ENCODE results near the gene TET2.

TET2 gene

DNA sequence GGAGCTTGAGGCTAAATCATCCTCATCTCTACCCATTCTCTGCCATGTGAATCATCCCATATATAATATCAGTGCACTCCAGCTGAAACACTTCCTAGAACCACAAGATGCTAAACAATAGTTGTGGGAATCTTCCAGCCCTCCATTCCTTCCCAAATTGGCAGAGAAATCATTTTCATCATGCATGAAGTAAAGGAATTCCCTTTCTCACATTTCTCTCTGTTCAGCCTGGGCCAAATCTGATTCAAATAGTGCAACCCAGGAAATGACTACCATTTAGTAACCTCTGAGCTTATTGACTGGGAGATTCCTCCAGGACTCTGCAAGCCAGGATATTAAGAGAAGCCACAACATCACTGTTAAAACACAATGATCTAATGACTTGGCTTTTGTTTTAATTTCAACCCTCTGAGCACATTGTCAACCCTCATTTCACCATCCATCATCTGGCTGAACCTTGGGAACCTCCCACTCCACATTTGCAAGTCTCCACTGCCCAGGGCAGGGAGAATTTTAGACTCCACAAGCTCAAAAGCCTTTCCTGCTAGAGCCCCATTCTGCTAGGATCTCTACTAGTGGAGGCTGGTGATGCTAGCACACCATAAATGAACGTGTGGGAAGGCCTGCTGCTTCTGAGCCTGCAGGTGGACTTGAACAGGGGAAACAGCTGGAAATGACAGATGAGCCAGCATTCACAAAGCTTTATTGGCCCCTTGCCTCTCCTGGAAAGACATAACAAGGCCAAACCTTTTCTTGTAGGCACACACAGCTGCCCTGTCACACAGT is 133.9 kb downstream of the TET2 start:
- H4K8ac ChIP-seq (ENCODE audit: low read length): no peak overlapping the region
- H3K23ac ChIP-seq (ENCODE audit: low read length in 2 of 2): no peak overlapping the region
- H3K4me3 ChIP-seq (ENCODE audit: insufficient read depth in 1 of 2, low read depth in 1 of 2, low read length in 2 of 2): no peak overlapping the region
- no peak overlapping the region for H3K18ac ChIP-seq (ENCODE audit: low read depth in 1 of 2, low read length in 2 of 2)
- H3K14ac ChIP-seq (ENCODE audit: low read length in 2 of 2): no peak overlapping the region
- H3K27me3 ChIP-seq (ENCODE audit: control insufficient read depth in 1 of 2, insufficient read depth in 1 of 2, low read length in 2 of 2): no peaks in the 10 kb centered on the region
- no peak overlapping the region for H3K4ac ChIP-seq (ENCODE audit: low read depth in 1 of 2, low read length in 2 of 2)
- DNase-seq: peak; percentile 18
- no peak overlapping the region for H3K4me2 ChIP-seq (ENCODE audit: low read length, poor library complexity, severe bottlenecking)
- no peaks in the 10 kb centered on the region for H3K9me3 ChIP-seq (ENCODE audit: control insufficient read depth, low read length)
- no peak overlapping the region for H2BK120ac ChIP-seq (ENCODE audit: low read depth, low read length)
- 64% methylated on average over 1 of the region's 1 CpG for WGBS
- peak overlapping the region; percentile 4 for H3K9ac ChIP-seq (ENCODE audit: low read length)
- H2BK12ac ChIP-seq (ENCODE audit: low read length in 2 of 2): no peak overlapping the region
- peaks cover 5 to 15% of the 10 kb centered on the region in 2 experiments for H3K36me3 ChIP-seq (ENCODE audit: control insufficient read depth in 1 of 2, insufficient read depth in 2 of 2, low read depth in 1 of 2, low read length in 2 of 2)
- H3K79me1 ChIP-seq (replicated peaks; ENCODE audit: low read length, poor library complexity, severe bottlenecking): peaks cover 3% of the 10 kb centered on the region
- no peak overlapping the region for H2AFZ ChIP-seq (ENCODE audit: low read depth, low read length)
- H3K4me1 ChIP-seq (ENCODE audit: control insufficient read depth, insufficient read depth, low read depth, low read length): no peaks in the 10 kb centered on the region
- no peak overlapping the region for H2BK15ac ChIP-seq (ENCODE audit: low read depth, poor library complexity, severe bottlenecking)
- H2AK5ac ChIP-seq (ENCODE audit: low read length, severe bottlenecking): no peak overlapping the region
- no peak overlapping the region for H3K27ac ChIP-seq (ENCODE audit: low read length, poor library complexity, severe bottlenecking)
- no peak overlapping the region for H2BK5ac ChIP-seq (ENCODE audit: low read depth, low read length, poor library complexity, severe bottlenecking)
- H4K91ac ChIP-seq (ENCODE audit: low read length): no peak overlapping the region

- Histone ChIP-seq H2BK15ac (ENCODE audit: low read depth, poor library complexity, severe bottlenecking) (no peak overlapping the region), H2AFZ (ENCODE audit: low read depth, low read length) (no peak overlapping the region), H2BK5ac (ENCODE audit: low read depth, low read length, poor library complexity, severe bottlenecking) (no peak overlapping the region), H2BK12ac (ENCODE audit: low read length in 2 of 2) (no peak overlapping the region), H3K14ac (ENCODE audit: low read length in 2 of 2) (no peak overlapping the region), H3K18ac (ENCODE audit: low read depth in 1 of 2, low read length in 2 of 2) (no peak overlapping the region), H2AK5ac (ENCODE audit: low read length, severe bottlenecking) (no peak overlapping the region), H2BK120ac (ENCODE audit: low read depth, low read length) (no peak overlapping the region), H4K91ac (ENCODE audit: low read length) (no peak overlapping the region), H3K9ac (ENCODE audit: low read length) (peak overlapping the region; percentile 4), H3K4me1 (ENCODE audit: control insufficient read depth, insufficient read depth, low read depth, low read length) (no peaks in the 10 kb centered on the region), H3K4me3 (ENCODE audit: insufficient read depth in 1 of 2, low read depth in 1 of 2, low read length in 2 of 2) (no peak overlapping the region), H3K36me3 (ENCODE audit: control insufficient read depth in 1 of 2, insufficient read depth in 2 of 2, low read depth in 1 of 2, low read length in 2 of 2) (peaks cover 0 to 9% of the 10 kb centered on the region in 2 experiments), H3K79me1 (replicated peaks; ENCODE audit: low read length, poor library complexity, severe bottlenecking) (peaks cover under 1% of the 10 kb centered on the region), H3K27ac (ENCODE audit: low read length, poor library complexity, severe bottlenecking) (no peak overlapping the region), H4K8ac (ENCODE audit: low read length) (no peak overlapping the region), H3K4me2 (ENCODE audit: low read length, poor library complexity, severe bottlenecking) (no peak overlapping the region), H3K23ac (ENCODE audit: low read length in 2 of 2) (no peak overlapping the region), H3K27me3 (ENCODE audit: control insufficient read depth in 1 of 2, insufficient read depth in 1 of 2, low read length in 2 of 2) (no peaks in the 10 kb centered on the region), H3K4ac (ENCODE audit: low read depth in 1 of 2, low read length in 2 of 2) (no peak overlapping the region), H3K9me3 (ENCODE audit: control insufficient read depth, low read length) (no peaks in the 10 kb centered on the region)
- DNase-seq: no peak
- 90% methylated on average over 4 of the region's 5 CpGs for WGBS
Measured at GRCh38 chr4:105281124-105281415, 134.4 kb downstream of the TET2 start.

- Histone ChIP-seq H3K9me3 (ENCODE audit: control insufficient read depth, low read length) (peaks cover 3% of the 10 kb centered on the region), H3K36me3 (ENCODE audit: control insufficient read depth in 1 of 2, insufficient read depth in 2 of 2, low read depth in 1 of 2, low read length in 2 of 2) (no peaks in the 10 kb centered on the region), H2BK120ac (ENCODE audit: low read depth, low read length) (no peak overlapping the region), H3K4me3 (ENCODE audit: insufficient read depth in 1 of 2, low read depth in 1 of 2, low read length in 2 of 2) (no peak overlapping the region), H3K9ac (ENCODE audit: low read length) (no peak overlapping the region), H2AFZ (ENCODE audit: low read depth, low read length) (no peak overlapping the region), H2BK12ac (ENCODE audit: low read length in 2 of 2) (no peak overlapping the region), H2BK15ac (ENCODE audit: low read depth, poor library complexity, severe bottlenecking) (no peak overlapping the region), H3K18ac (ENCODE audit: low read depth in 1 of 2, low read length in 2 of 2) (no peak overlapping the region), H3K14ac (ENCODE audit: low read length in 2 of 2) (no peak overlapping the region), H2AK5ac (ENCODE audit: low read length, severe bottlenecking) (no peak overlapping the region), H3K4me2 (ENCODE audit: low read length, poor library complexity, severe bottlenecking) (no peak overlapping the region), H3K23ac (ENCODE audit: low read length in 2 of 2) (no peak overlapping the region), H2BK5ac (ENCODE audit: low read depth, low read length, poor library complexity, severe bottlenecking) (no peak overlapping the region), H3K79me1 (replicated peaks; ENCODE audit: low read length, poor library complexity, severe bottlenecking) (no peaks in the 10 kb centered on the region), H3K4ac (ENCODE audit: low read depth in 1 of 2, low read length in 2 of 2) (no peak overlapping the region), H4K91ac (ENCODE audit: low read length) (no peak overlapping the region), H4K8ac (ENCODE audit: low read length) (no peak overlapping the region), H3K27me3 (ENCODE audit: control insufficient read depth in 1 of 2, insufficient read depth in 1 of 2, low read length in 2 of 2) (no peaks in the 10 kb centered on the region), H3K4me1 (ENCODE audit: control insufficient read depth, insufficient read depth, low read depth, low read length) (no peaks in the 10 kb centered on the region), H3K27ac (ENCODE audit: low read length, poor library complexity, severe bottlenecking) (no peak overlapping the region)
- 100% methylated on average over 2 of the region's 3 CpGs for WGBS
- DNase-seq: no peak
Measured at GRCh38 chr4:105282489-105282888, 135.8 kb downstream of the TET2 start.

- no CpG with 5 or more reads among the region's 1 CpG for WGBS
- Histone ChIP-seq H3K4ac (ENCODE audit: low read depth in 1 of 2, low read length in 2 of 2) (no peak overlapping the region), H3K4me2 (ENCODE audit: low read length, poor library complexity, severe bottlenecking) (no peak overlapping the region), H3K36me3 (ENCODE audit: control insufficient read depth in 1 of 2, insufficient read depth in 2 of 2, low read depth in 1 of 2, low read length in 2 of 2) (no peaks in the 10 kb centered on the region), H3K4me1 (ENCODE audit: control insufficient read depth, insufficient read depth, low read depth, low read length) (no peaks in the 10 kb centered on the region), H3K14ac (ENCODE audit: low read length in 2 of 2) (no peak overlapping the region), H4K8ac (ENCODE audit: low read length) (no peak overlapping the region), H3K4me3 (ENCODE audit: insufficient read depth in 1 of 2, low read depth in 1 of 2, low read length in 2 of 2) (no peak overlapping the region), H2AK5ac (ENCODE audit: low read length, severe bottlenecking) (no peak overlapping the region), H3K18ac (ENCODE audit: low read depth in 1 of 2, low read length in 2 of 2) (no peak overlapping the region), H3K23ac (ENCODE audit: low read length in 2 of 2) (no peak overlapping the region), H4K91ac (ENCODE audit: low read length) (no peak overlapping the region), H3K79me1 (replicated peaks; ENCODE audit: low read length, poor library complexity, severe bottlenecking) (no peaks in the 10 kb centered on the region), H2BK15ac (ENCODE audit: low read depth, poor library complexity, severe bottlenecking) (no peak overlapping the region), H2AFZ (ENCODE audit: low read depth, low read length) (no peak overlapping the region), H3K9ac (ENCODE audit: low read length) (no peak overlapping the region), H2BK12ac (ENCODE audit: low read length in 2 of 2) (no peak overlapping the region), H3K27me3 (ENCODE audit: control insufficient read depth in 1 of 2, insufficient read depth in 1 of 2, low read length in 2 of 2) (no peaks in the 10 kb centered on the region), H3K9me3 (ENCODE audit: control insufficient read depth, low read length) (peaks cover 12% of the 10 kb centered on the region), H3K27ac (ENCODE audit: low read length, poor library complexity, severe bottlenecking) (no peak overlapping the region), H2BK120ac (ENCODE audit: low read depth, low read length) (no peak overlapping the region), H2BK5ac (ENCODE audit: low read depth, low read length, poor library complexity, severe bottlenecking) (no peak overlapping the region)
- no peak for DNase-seq
Measured at GRCh38 chr4:105283501-105283900, 136.8 kb downstream of the TET2 start.
